Measurements from ENCODE around the gene PTPRN2. TPM values are rescaled to one million over a fixed set of nuclear protein-coding genes. Genes with fewer than 3 reads are reported as not detected.

Gene PTPRN2
- polyA plus RNA-seq, 1 of the 3 experiments (the other 2 are of a cell fraction): 4.0 TPM

GRCh38 chr7:157637216-157637949, 950.2 kb downstream of the PTPRN2 start:
- H3K79me2 ChIP-seq (ENCODE audit: insufficient read depth): no peaks in the 10 kb centered on the region
- peaks cover 10% of the 10 kb centered on the region for H3K9me3 ChIP-seq
- H2AFZ ChIP-seq (ENCODE audit: low read depth): no peak overlapping the region
- no peaks in the 10 kb centered on the region; a peak in 1 of 4 replicates for H3K4me1 ChIP-seq (ENCODE audit: control insufficient read depth in 1 of 2, insufficient read depth in 2 of 2, low read depth in 1 of 2, low read length in 1 of 2)
- H3K4me2 ChIP-seq: no peak overlapping the region
- no peaks in the 10 kb centered on the region for H3K27me3 ChIP-seq (ENCODE audit: insufficient read depth)
- H3K9me2 ChIP-seq: no peaks in the 10 kb centered on the region
- ChIA-PET CTCF (interaction anchor here (2.1 kb wide), 1 partner anchor 12 kb away, joined by 6 read pairs; no protein-coding TSS in a partner anchor), POLR2A (interaction anchor here (0.7 kb wide), 1 partner anchor 137 kb away, joined by 3 read pairs; no protein-coding TSS in a partner anchor)
- no peak overlapping the region for H3K9ac ChIP-seq
- H4K20me1 ChIP-seq (ENCODE audit: insufficient read depth): no peaks in the 10 kb centered on the region
- H3K36me3 ChIP-seq (replicated peaks in 1 of 2; ENCODE audit: control insufficient read depth in 1 of 2, insufficient read depth in 2 of 2, low read length in 1 of 2): no peaks in the 10 kb centered on the region
- 65% methylated on average over 15 of the region's 15 CpGs for WGBS (ENCODE audit: low lambda C conversion rate)
- DNase-seq: no peak
- no peak overlapping the region for H3K27ac ChIP-seq (ENCODE audit: low read depth in 2 of 2, low read length in 1 of 2)
- TF ChIP-seq GABPA (IDR thresholded peaks at IDR 0.05; ENCODE audit: low read depth) (no peak), EP300 (IDR thresholded peaks at IDR 0.05; ENCODE audit: borderline replicate concordance in 1 of 2, low read depth in 1 of 2, low read length in 1 of 2) (no peak), POLR2AphosphoS5 (IDR thresholded peaks at IDR 0.05; ENCODE audit: low read depth, low read length) (no peak), NFIC (IDR thresholded peaks at IDR 0.05; ENCODE audit: borderline replicate concordance) (no peak), PBX3 (IDR thresholded peaks at IDR 0.05) (no peak), REST (IDR thresholded peaks at IDR 0.05; ENCODE audit: low read depth, low read length) (no peak), RCOR1 (IDR thresholded peaks at IDR 0.05; ENCODE audit: low read length) (no peak), YY1 (IDR thresholded peaks at IDR 0.05; ENCODE audit: low read depth) (no peak), USF2 (IDR thresholded peaks at IDR 0.05; ENCODE audit: borderline replicate concordance, low read depth, low read length) (no peak), TAF1 (IDR thresholded peaks at IDR 0.05; ENCODE audit: borderline replicate concordance, low read depth, low read length) (no peak), TEAD4 (IDR thresholded peaks at IDR 0.05; ENCODE audit: borderline replicate concordance, insufficient read depth) (no peak), NRF1 (IDR thresholded peaks at IDR 0.05; ENCODE audit: low read depth, low read length) (no peak), FOSL2 (IDR thresholded peaks at IDR 0.05; ENCODE audit: borderline replicate concordance, low read depth) (no peak), USF1 (IDR thresholded peaks at IDR 0.05; ENCODE audit: borderline replicate concordance, low read depth) (no peak), SIN3A (IDR thresholded peaks at IDR 0.05; ENCODE audit: borderline replicate concordance, low read depth, low read length) (no peak)
- no peak overlapping the region for H3K4me3 ChIP-seq (ENCODE audit: low read depth in 2 of 2, low read length in 1 of 2)
- no peaks in the 10 kb centered on the region for H3F3A ChIP-seq (replicated peaks; ENCODE audit: insufficient read depth)
